Neural progenitor cell (in vitro differentiated cells): Measurements from ENCODE around the gene ACTR5. TPM values are rescaled to one million over a fixed set of nuclear protein-coding genes. Genes with fewer than 3 reads are reported as not detected.

Source experiments
- DNase-seq: peaks from one replicate; pipeline ENCODE4 v3.0.0-alpha.2; 2016; ENCODE audit warnings: low spot score
- H2AFZ ChIP-seq: fragments of 200-600 bp; sonication (generic); replicated peaks from 2 replicates; pipeline ENCODE4 v1.6.1; 2016; ENCODE audit warnings: antibody characterized with exemption
- H3F3A ChIP-seq: fragments of 200-600 bp; sonication (generic); 2 replicates; pipeline ENCODE4 v1.6.1; 2016; ENCODE audit warnings: antibody characterized with exemption, low read depth
- H3K27ac ChIP-seq: fragments of 200-600 bp; sonication (generic); 2 replicates; pipeline ENCODE4 v1.5.1; 2016; ENCODE audit warnings: mild to moderate bottlenecking
- H3K27me3 ChIP-seq: fragments of 200-600 bp; sonication (generic); 2 replicates; pipeline ENCODE4 v1.6.1; 2016; ENCODE audit warnings: mild to moderate bottlenecking, moderate library complexity
- H3K36me3 ChIP-seq: fragments of 200-600 bp; sonication (generic); 2 replicates; pipeline ENCODE4 v1.5.1; 2016
- H3K4me1 ChIP-seq: fragments of 200-600 bp; sonication (generic); 2 replicates; pipeline ENCODE4 v1.6.1; 2016; ENCODE audit warnings: mixed run types
- H3K4me2 ChIP-seq: fragments of 200-600 bp; sonication (generic); 2 replicates; pipeline ENCODE4 v1.6.1; 2016
- H3K4me3 ChIP-seq: fragments of 200-600 bp; sonication (generic); 2 replicates; pipeline ENCODE4 v1.5.1; 2016
- H3K79me2 ChIP-seq: fragments of 200-600 bp; sonication (generic); 2 replicates; pipeline ENCODE4 v1.6.1; 2016; ENCODE audit warnings: low read depth
- H3K9ac ChIP-seq: fragments of 200-600 bp; sonication (generic); 2 replicates; pipeline ENCODE4 v1.6.1; 2016
- H3K9me3 ChIP-seq: fragments of 200-600 bp; sonication (generic); 2 replicates; pipeline ENCODE4 v1.5.1; 2016; ENCODE audit warnings: low read depth
- H4K20me1 ChIP-seq: fragments of 200-600 bp; sonication (generic); 2 replicates; pipeline ENCODE4 v1.6.1; 2016; ENCODE audit warnings: low read depth
- H3K27ac Mint-ChIP-seq: 3 replicates; pipeline ENCODE4 v1.8.0; 2021; ENCODE audit warnings: mixed read lengths
- H3K27me3 Mint-ChIP-seq: 2 replicates; pipeline ENCODE4 v1.8.0; 2022; ENCODE audit warnings: low read depth, mild to moderate bottlenecking, inconsistent platforms, moderate library complexity, mixed read lengths; ENCODE audit not compliant: insufficient read depth
- H3K36me3 Mint-ChIP-seq: 3 replicates; pipeline ENCODE4 v1.8.0; 2021; ENCODE audit warnings: mixed read lengths
- H3K4me1 Mint-ChIP-seq: 3 replicates; pipeline ENCODE4 v1.8.0; 2021; ENCODE audit warnings: mixed read lengths
- H3K4me3 Mint-ChIP-seq: 3 replicates; pipeline ENCODE4 v1.8.0; 2021; ENCODE audit warnings: mild to moderate bottlenecking, moderate library complexity, mixed read lengths
- H3K9me3 Mint-ChIP-seq: 3 replicates; pipeline ENCODE4 v1.8.0; 2020; ENCODE audit warnings: mixed read lengths
- EZH2 ChIP-seq: fragments of 200-600 bp; sonication (generic); IDR thresholded peaks from 2 replicates; pipeline ENCODE4 v1.6.1; 2017; ENCODE audit warnings: antibody characterized with exemption, mild to moderate bottlenecking, moderate library complexity
- EZH2phosphoT487 ChIP-seq: fragments of 200-600 bp; sonication (generic); IDR thresholded peaks from 2 replicates; pipeline ENCODE4 v1.6.1; 2017; ENCODE audit warnings: antibody characterized with exemption
- total RNA-seq: library from RNA; depleted of rRNA; stranded (reverse); fragments of >200 nt; gene quantifications from 2 replicates; pipeline ENCODE4 v1.2.3, GENCODE V29; 2015; ENCODE audit warnings: low replicate concordance
- TF ChIP-seq, protein P1 (sequence below): fragments of 200-600 bp; sonication (generic); IDR thresholded peaks from 2 replicates; pipeline ENCODE4 v1.5.1; 2017; ENCODE audit warnings: antibody characterized with exemption, mild to moderate bottlenecking

The ACTR5 gene
- total RNA-seq, 1 donor from 2014 or later = 9.2 TPM

DNA sequence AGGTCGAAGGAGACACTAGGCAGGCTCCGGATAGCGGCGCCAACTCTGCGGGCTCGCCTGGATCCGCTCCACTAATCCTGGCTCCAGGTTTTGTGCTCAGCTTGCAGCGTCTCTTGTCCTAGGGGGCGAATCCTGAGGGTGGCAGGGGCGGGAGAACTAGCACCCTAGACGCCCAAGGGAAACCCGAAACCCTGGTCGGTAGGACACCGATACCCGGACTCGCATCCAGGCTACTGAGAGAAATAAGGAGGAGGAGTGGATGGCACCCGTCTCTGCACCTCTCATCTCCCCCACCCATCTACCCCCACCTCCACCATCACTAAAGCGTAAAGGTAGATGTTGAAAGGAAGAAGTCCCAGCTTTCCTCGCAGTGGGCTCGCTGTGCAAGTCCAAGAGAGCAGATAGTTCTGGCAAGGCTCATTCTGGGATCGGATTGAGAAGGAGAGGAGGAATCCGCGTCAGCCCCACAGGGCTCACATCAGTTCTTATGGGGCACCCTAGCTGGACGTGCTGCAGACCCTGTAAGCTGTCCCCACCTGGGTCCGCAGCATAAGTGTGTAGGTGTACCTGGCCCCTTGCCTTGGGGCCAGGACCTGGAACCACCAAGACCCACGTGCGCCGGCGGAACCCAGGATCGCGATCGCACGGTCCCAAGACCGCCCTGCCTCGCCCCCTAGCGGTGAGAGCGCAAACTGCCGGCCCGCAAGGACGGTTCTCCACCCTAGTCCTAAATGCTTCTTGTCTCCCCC lies 17.1 kb upstream of the ACTR5 start:
- Mint-ChIP-seq H3K36me3 (no peaks in the 10 kb centered on the region), H3K9me3 (peaks cover 6% of the 10 kb centered on the region), H3K4me1 (peaks cover 31% of the 10 kb centered on the region), H3K27me3 (peaks cover 81% of the 10 kb centered on the region), H3K27ac (no peak overlapping the region), H3K4me3 (peak overlapping the region; percentile 80)
- H3K4me1 ChIP-seq = peaks cover 11% of the 10 kb centered on the region
- H3K9ac ChIP-seq = no peak overlapping the region
- no peaks in the 10 kb centered on the region for H3K36me3 ChIP-seq
- peak overlapping the region; percentile 17 for H2AFZ ChIP-seq
- peak overlapping the region; percentile 79 for H3K4me2 ChIP-seq
- peaks cover 100% of the 10 kb centered on the region for H3K27me3 ChIP-seq
- H3K79me2 ChIP-seq = no peaks in the 10 kb centered on the region
- H3K4me3 ChIP-seq = peak overlapping the region; percentile 34
- no peaks in the 10 kb centered on the region for H3K9me3 ChIP-seq
- H3K27ac ChIP-seq = no peak overlapping the region
- TF ChIP-seq EZH2 (peak; percentile 40), EZH2phosphoT487 (no peak)
- TF ChIP-seq, protein P1, sequence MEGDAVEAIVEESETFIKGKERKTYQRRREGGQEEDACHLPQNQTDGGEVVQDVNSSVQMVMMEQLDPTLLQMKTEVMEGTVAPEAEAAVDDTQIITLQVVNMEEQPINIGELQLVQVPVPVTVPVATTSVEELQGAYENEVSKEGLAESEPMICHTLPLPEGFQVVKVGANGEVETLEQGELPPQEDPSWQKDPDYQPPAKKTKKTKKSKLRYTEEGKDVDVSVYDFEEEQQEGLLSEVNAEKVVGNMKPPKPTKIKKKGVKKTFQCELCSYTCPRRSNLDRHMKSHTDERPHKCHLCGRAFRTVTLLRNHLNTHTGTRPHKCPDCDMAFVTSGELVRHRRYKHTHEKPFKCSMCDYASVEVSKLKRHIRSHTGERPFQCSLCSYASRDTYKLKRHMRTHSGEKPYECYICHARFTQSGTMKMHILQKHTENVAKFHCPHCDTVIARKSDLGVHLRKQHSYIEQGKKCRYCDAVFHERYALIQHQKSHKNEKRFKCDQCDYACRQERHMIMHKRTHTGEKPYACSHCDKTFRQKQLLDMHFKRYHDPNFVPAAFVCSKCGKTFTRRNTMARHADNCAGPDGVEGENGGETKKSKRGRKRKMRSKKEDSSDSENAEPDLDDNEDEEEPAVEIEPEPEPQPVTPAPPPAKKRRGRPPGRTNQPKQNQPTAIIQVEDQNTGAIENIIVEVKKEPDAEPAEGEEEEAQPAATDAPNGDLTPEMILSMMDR = peak; percentile 99
- H4K20me1 ChIP-seq = peaks cover 42% of the 10 kb centered on the region
- DNase-seq = peak; percentile 90
- H3F3A ChIP-seq = peaks cover 19% of the 10 kb centered on the region

DNA sequence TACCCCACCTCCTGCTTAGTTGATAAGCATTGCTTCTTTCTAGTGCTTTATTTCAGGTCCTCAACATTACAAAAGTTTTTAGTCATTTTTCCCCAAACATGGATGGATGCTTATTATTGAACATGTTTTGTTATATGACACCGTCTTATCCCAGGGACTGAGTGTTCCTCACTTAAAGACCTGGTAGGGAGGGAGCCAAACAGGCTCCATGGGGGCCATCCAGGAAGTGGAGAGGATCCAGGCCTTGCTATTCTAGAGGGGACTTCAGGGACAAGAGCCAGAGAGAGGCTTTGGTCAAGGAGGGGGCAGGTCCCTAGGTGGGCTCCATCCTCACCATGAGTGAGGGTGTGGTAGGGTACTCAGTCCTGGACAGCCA lies 16.5 kb upstream of the ACTR5 start:
- Histone ChIP-seq H3F3A (peaks cover 15% of the 10 kb centered on the region), H2AFZ (no peak overlapping the region), H3K36me3 (no peaks in the 10 kb centered on the region), H3K4me2 (no peak overlapping the region), H3K4me3 (no peak overlapping the region), H4K20me1 (peaks cover 36% of the 10 kb centered on the region), H3K9me3 (no peaks in the 10 kb centered on the region), H3K79me2 (no peaks in the 10 kb centered on the region), H3K9ac (no peak overlapping the region), H3K27ac (no peak overlapping the region), H3K27me3 (peaks cover 98% of the 10 kb centered on the region), H3K4me1 (peaks cover 11% of the 10 kb centered on the region)
- H3K27me3 Mint-ChIP-seq = peaks cover 78% of the 10 kb centered on the region
- no peak overlapping the region for H3K27ac Mint-ChIP-seq
- H3K36me3 Mint-ChIP-seq = no peaks in the 10 kb centered on the region
- TF ChIP-seq EZH2 (no peak), EZH2phosphoT487 (no peak)
- TF ChIP-seq, protein P1 = no peak
- peak overlapping the region; percentile 80 for H3K4me3 Mint-ChIP-seq
- H3K4me1 Mint-ChIP-seq = peaks cover 28% of the 10 kb centered on the region
- peaks cover 6% of the 10 kb centered on the region for H3K9me3 Mint-ChIP-seq
- DNase-seq = no peak

DNA sequence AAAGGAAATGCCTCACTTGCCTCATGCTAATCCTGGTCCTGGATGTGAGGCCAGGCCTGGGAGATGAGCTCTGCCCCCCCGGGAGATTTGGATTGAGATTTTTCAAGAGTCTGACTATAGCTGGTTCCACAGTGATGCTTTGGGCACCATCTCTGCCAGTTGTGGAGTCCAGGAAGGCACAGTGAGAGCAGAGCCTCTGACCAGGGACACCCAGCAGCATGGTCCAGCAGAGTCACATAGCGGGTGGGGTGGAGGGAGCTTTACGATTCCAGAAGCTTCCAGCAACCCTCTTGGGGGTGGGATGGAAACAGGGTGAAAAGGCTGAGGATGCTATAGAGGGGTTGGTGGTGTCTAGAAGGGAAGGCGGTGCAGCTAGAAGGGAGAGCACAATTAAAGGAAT lies 15.3 kb upstream of the ACTR5 start:
- Histone ChIP-seq H3K27me3 (peaks cover 96% of the 10 kb centered on the region), H3F3A (peaks cover 12% of the 10 kb centered on the region), H3K27ac (no peak overlapping the region), H3K79me2 (no peaks in the 10 kb centered on the region), H4K20me1 (peaks cover 25% of the 10 kb centered on the region), H3K4me3 (no peak overlapping the region), H3K4me2 (no peak overlapping the region), H3K9ac (no peak overlapping the region), H3K9me3 (no peaks in the 10 kb centered on the region), H3K36me3 (no peaks in the 10 kb centered on the region), H2AFZ (no peak overlapping the region), H3K4me1 (peaks cover 11% of the 10 kb centered on the region)
- Mint-ChIP-seq H3K27ac (no peak overlapping the region), H3K9me3 (peaks cover 4% of the 10 kb centered on the region), H3K36me3 (no peaks in the 10 kb centered on the region), H3K27me3 (peaks cover 65% of the 10 kb centered on the region), H3K4me1 (peaks cover 18% of the 10 kb centered on the region), H3K4me3 (no peak overlapping the region)
- TF ChIP-seq EZH2 (no peak), EZH2phosphoT487 (no peak)
- TF ChIP-seq, protein P1 = no peak
- DNase-seq = no peak
